Vagina (tissue), 2 donors: ENCODE measurements around the gene MEF2C.

Experiments
- POLR2A ChIP-seq, 2 donors: fragments of 450-650 bp; IDR thresholded peaks; one replicate each; pipeline ENCODE4 v1.6.1; 2017; ENCODE audit warnings: antibody characterized with exemption in 2 of 2, mild to moderate bottlenecking in 2 of 2, moderate library complexity in 2 of 2
- POLR2AphosphoS5 ChIP-seq, 2 donors: sonication (generic); formaldehyde crosslinking; IDR thresholded peaks; one replicate each; pipeline ENCODE4 v1.9.0; 2017; ENCODE audit warnings: antibody characterized with exemption in 2 of 2, mild to moderate bottlenecking in 2 of 2, low read depth in 1 of 2; ENCODE audit not compliant: insufficient read depth in 1 of 2
- TF ChIP-seq, protein P1 (sequence below), 3 experiments: fragments of 450-650 bp in 2 of 3; fragments of 200-600 bp in 1 of 3; sonication (generic) in 1 of 3; IDR thresholded peaks; one replicate each; pipeline ENCODE4 v1.5.1; 2017 to 2019; ENCODE audit warnings: antibody characterized with exemption in 3 of 3, mild to moderate bottlenecking in 2 of 3, moderate library complexity in 2 of 3

DNA sequence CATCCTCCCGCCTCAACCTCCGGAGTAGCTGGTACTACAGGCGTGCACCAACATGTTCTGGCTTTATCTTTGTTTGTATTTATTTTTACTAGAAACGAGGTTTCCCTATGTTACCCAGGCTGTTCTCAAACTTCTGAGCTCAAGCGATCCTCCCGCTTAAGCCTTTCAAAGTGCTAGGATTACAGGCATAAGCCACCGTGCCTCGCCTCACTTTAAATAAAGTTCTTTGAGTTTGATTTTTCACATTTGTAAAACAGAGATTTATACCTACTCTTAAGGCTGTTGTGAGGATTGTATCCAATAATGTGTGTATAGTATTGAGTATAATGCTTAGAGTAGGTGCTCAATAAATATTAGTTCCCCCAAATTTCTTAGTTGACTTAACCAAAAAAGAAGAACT is 75.7 kb downstream of the MEF2C start:
- TF ChIP-seq, protein P1, sequence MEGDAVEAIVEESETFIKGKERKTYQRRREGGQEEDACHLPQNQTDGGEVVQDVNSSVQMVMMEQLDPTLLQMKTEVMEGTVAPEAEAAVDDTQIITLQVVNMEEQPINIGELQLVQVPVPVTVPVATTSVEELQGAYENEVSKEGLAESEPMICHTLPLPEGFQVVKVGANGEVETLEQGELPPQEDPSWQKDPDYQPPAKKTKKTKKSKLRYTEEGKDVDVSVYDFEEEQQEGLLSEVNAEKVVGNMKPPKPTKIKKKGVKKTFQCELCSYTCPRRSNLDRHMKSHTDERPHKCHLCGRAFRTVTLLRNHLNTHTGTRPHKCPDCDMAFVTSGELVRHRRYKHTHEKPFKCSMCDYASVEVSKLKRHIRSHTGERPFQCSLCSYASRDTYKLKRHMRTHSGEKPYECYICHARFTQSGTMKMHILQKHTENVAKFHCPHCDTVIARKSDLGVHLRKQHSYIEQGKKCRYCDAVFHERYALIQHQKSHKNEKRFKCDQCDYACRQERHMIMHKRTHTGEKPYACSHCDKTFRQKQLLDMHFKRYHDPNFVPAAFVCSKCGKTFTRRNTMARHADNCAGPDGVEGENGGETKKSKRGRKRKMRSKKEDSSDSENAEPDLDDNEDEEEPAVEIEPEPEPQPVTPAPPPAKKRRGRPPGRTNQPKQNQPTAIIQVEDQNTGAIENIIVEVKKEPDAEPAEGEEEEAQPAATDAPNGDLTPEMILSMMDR (IDR thresholded peaks at IDR 0.05) = no peak
- TF ChIP-seq POLR2A (IDR thresholded peaks at IDR 0.05) = no peak
- no peak for TF ChIP-seq POLR2AphosphoS5 (IDR thresholded peaks at IDR 0.05; ENCODE audit: insufficient read depth in 1 of 2, low read depth in 1 of 2)
